Measurements from ENCODE around the gene HFE. TPM values are rescaled to one million over a fixed set of nuclear protein-coding genes. Genes with fewer than 3 reads are reported as not detected.

HFE gene
- total and polyA plus RNA-seq, 10 of the 15 experiments (the other 5 are each of a cell fraction or from before 2014, with no cell fraction given), result 0.52 to 5.9 (median 1.7) TPM

DNA sequence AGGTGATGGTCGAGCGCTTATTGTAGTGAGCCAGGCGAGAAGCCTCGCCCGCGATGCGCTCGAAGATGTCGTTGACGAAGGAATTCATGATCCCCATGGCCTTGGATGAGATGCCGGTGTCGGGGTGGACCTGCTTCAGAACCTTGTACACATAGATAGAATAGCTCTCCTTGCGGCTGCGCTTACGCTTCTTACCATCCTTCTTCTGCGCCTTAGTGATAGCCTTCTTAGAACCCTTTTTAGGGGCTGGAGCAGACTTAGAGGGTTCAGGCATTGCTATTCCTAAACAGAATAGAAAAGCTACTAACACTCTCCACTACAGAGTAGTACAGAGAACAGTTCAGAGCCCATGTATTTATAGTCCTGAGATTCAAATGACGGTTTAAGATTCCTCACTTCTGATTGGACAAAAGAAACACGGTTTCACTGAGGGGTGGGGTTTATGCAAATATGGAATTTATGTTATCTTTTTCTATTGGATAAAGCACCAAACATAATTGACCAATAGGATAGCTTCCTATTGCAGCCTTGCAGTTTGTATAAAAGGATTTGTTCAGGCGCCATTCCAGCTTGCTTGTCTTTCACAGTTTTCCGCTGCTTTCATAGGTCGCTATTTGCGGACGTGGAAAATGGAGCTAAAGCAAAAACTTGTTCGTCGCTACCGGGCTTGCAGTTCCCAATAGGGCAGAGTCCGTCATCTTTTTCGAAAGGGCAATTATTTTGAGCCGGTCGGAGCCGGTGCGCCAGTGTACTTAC is 43.7 kb upstream of the HFE start (continued):
- TF ChIP-seq SPI1 (IDR thresholded peaks at IDR 0.05; ENCODE audit: borderline replicate concordance, insufficient read depth, low read depth, low read length) (no peak), FOXM1 (IDR thresholded peaks at IDR 0.05; ENCODE audit: low read depth, low read length) (peak; percentile 70; the same call in 1 of the 2 replicates), TCF3 (IDR thresholded peaks at IDR 0.05; ENCODE audit: borderline replicate concordance, insufficient read depth, low read depth, low read length) (peak; percentile 89; the same call in 1 of the 2 replicates), HDAC6 (IDR thresholded peaks at IDR 0.05; ENCODE audit: unreplicated experiment) (no peak), SMARCA5 (IDR thresholded peaks at IDR 0.05) (no peak), SREBF1 (IDR thresholded peaks at IDR 0.05; ENCODE audit: low read length) (no peak), MYC (IDR thresholded peaks at IDR 0.05; ENCODE audit: insufficient read depth, insufficient read length, insufficient replicate concordance, low read length, severe bottlenecking) (no peak), SMAD1 (IDR thresholded peaks at IDR 0.05; ENCODE audit: low read depth, partially characterized antibody) (peak; percentile 61), ZNF217 (IDR thresholded peaks at IDR 0.05) (peak; percentile 19; the same call in 1 of the 2 replicates), EGR1 (IDR thresholded peaks at IDR 0.05; ENCODE audit: borderline replicate concordance in 1 of 2, low read depth in 2 of 2, low read length in 2 of 2) (0 out of 3 replicates have a peak, but pooled peaks of 1 of the 2 experiments have one; percentile 3), RUNX3 (IDR thresholded peaks at IDR 0.05; ENCODE audit: low read length) (no peak)
- TF ChIP-seq, protein P1, sequence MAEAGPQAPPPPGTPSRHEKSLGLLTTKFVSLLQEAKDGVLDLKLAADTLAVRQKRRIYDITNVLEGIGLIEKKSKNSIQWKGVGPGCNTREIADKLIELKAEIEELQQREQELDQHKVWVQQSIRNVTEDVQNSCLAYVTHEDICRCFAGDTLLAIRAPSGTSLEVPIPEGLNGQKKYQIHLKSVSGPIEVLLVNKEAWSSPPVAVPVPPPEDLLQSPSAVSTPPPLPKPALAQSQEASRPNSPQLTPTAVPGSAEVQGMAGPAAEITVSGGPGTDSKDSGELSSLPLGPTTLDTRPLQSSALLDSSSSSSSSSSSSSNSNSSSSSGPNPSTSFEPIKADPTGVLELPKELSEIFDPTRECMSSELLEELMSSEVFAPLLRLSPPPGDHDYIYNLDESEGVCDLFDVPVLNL (IDR thresholded peaks at IDR 0.05; ENCODE audit: low read depth, low read length), result no peak
- TF ChIP-seq, protein P2, sequence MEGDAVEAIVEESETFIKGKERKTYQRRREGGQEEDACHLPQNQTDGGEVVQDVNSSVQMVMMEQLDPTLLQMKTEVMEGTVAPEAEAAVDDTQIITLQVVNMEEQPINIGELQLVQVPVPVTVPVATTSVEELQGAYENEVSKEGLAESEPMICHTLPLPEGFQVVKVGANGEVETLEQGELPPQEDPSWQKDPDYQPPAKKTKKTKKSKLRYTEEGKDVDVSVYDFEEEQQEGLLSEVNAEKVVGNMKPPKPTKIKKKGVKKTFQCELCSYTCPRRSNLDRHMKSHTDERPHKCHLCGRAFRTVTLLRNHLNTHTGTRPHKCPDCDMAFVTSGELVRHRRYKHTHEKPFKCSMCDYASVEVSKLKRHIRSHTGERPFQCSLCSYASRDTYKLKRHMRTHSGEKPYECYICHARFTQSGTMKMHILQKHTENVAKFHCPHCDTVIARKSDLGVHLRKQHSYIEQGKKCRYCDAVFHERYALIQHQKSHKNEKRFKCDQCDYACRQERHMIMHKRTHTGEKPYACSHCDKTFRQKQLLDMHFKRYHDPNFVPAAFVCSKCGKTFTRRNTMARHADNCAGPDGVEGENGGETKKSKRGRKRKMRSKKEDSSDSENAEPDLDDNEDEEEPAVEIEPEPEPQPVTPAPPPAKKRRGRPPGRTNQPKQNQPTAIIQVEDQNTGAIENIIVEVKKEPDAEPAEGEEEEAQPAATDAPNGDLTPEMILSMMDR (IDR thresholded peaks at IDR 0.05 in 2 of 3, conservative IDR thresholded peaks at IDR 0.05 in 1 of 3; ENCODE audit: control insufficient read depth in 2 of 3, extremely low read depth in 1 of 3, insufficient read depth in 1 of 3, low read depth in 3 of 3, low read length in 3 of 3), result no peak
- TF ChIP-seq, protein P3, sequence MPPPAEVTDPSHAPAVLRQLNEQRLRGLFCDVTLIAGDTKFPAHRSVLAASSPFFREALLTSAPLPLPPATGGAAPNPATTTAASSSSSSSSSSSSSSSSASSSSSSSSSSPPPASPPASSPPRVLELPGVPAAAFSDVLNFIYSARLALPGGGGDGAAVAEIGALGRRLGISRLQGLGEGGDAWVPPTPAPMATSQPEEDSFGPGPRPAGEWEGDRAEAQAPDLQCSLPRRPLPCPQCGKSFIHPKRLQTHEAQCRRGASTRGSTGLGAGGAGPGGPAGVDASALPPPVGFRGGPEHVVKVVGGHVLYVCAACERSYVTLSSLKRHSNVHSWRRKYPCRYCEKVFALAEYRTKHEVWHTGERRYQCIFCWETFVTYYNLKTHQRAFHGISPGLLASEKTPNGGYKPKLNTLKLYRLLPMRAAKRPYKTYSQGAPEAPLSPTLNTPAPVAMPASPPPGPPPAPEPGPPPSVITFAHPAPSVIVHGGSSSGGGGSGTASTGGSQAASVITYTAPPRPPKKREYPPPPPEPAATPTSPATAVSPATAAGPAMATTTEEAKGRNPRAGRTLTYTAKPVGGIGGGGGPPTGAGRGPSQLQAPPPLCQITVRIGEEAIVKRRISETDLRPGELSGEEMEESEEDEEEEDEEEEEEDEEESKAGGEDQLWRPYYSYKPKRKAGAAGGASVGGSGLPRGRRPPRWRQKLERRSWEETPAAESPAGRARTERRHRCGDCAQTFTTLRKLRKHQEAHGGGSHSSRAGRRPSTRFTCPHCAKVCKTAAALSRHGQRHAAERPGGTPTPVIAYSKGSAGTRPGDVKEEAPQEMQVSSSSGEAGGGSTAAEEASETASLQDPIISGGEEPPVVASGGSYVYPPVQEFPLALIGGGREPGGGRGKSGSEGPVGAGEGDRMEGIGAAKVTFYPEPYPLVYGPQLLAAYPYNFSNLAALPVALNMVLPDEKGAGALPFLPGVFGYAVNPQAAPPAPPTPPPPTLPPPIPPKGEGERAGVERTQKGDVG (CRISPR knock-in tag; IDR thresholded peaks at IDR 0.05), result peak; percentile 77; the same call in 1 of the 2 replicates
- TF ChIP-seq, protein P4, sequence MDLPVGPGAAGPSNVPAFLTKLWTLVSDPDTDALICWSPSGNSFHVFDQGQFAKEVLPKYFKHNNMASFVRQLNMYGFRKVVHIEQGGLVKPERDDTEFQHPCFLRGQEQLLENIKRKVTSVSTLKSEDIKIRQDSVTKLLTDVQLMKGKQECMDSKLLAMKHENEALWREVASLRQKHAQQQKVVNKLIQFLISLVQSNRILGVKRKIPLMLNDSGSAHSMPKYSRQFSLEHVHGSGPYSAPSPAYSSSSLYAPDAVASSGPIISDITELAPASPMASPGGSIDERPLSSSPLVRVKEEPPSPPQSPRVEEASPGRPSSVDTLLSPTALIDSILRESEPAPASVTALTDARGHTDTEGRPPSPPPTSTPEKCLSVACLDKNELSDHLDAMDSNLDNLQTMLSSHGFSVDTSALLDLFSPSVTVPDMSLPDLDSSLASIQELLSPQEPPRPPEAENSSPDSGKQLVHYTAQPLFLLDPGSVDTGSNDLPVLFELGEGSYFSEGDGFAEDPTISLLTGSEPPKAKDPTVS (IDR thresholded peaks at IDR 0.05; ENCODE audit: low read depth, low read length), result no peak
- TF ChIP-seq, protein P5, sequence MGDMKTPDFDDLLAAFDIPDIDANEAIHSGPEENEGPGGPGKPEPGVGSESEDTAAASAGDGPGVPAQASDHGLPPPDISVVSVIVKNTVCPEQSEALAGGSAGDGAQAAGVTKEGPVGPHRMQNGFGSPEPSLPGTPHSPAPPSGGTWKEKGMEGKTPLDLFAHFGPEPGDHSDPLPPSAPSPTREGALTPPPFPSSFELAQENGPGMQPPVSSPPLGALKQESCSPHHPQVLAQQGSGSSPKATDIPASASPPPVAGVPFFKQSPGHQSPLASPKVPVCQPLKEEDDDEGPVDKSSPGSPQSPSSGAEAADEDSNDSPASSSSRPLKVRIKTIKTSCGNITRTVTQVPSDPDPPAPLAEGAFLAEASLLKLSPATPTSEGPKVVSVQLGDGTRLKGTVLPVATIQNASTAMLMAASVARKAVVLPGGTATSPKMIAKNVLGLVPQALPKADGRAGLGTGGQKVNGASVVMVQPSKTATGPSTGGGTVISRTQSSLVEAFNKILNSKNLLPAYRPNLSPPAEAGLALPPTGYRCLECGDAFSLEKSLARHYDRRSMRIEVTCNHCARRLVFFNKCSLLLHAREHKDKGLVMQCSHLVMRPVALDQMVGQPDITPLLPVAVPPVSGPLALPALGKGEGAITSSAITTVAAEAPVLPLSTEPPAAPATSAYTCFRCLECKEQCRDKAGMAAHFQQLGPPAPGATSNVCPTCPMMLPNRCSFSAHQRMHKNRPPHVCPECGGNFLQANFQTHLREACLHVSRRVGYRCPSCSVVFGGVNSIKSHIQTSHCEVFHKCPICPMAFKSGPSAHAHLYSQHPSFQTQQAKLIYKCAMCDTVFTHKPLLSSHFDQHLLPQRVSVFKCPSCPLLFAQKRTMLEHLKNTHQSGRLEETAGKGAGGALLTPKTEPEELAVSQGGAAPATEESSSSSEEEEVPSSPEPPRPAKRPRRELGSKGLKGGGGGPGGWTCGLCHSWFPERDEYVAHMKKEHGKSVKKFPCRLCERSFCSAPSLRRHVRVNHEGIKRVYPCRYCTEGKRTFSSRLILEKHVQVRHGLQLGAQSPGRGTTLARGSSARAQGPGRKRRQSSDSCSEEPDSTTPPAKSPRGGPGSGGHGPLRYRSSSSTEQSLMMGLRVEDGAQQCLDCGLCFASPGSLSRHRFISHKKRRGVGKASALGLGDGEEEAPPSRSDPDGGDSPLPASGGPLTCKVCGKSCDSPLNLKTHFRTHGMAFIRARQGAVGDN (IDR thresholded peaks at IDR 0.05), result no peak

All from GM12878 (cell line).